B cell (primary cell): ENCODE measurements around the gene HOXD10. TPM values are rescaled to one million over a fixed set of nuclear protein-coding genes. Genes with fewer than 3 reads are reported as not detected.

Source experiments
- ATAC-seq: fragments of 200-7000 bp; cut with Tn5 transposase; one replicate; pipeline ENCODE4 v1.10.0; 2021; ENCODE audit warnings: low read depth, mild to moderate bottlenecking, moderate number of reproducible peaks, moderate library complexity
- CTCF ChIA-PET: fragments of 350-600 bp; sonication (Branson Sonifier 250); formaldehyde crosslinking; loops from one replicate; lab custom pipeline; 2021; ENCODE audit warnings: antibody characterized with exemption, inconsistent platforms; lab: Charles Lee
- POLR2A ChIA-PET: fragments of 350-600 bp; sonication (Branson Sonifier 250); formaldehyde crosslinking; loops from one replicate; lab custom pipeline; 2021; ENCODE audit warnings: antibody characterized with exemption; lab: Charles Lee
- DNase-seq: peaks from one replicate; pipeline ENCODE4 v3.0.0; 2013
- H2AFZ ChIP-seq: 2 replicates; pipeline ENCODE4 v1.6.1; 2012; ENCODE audit warnings: mild to moderate bottlenecking, low read depth, low read length; ENCODE audit not compliant: insufficient read depth, poor library complexity, severe bottlenecking
- H3K27ac ChIP-seq, 2 donors: 1 replicate in 1 of 2; 2 replicates in 1 of 2; pipeline ENCODE4 v1.5.1; 2012 to 2013; ENCODE audit warnings: low read length in 2 of 2, mild to moderate bottlenecking in 2 of 2, moderate library complexity in 1 of 2
- H3K27me3 ChIP-seq, 4 experiments: fragments of 200-600 bp in 1 of 4; sonication (generic) in 1 of 4; replicated peaks in 1 of 4; 1 replicate in 2 of 4; 2 replicates in 2 of 4; pipeline versions ENCODE4 v1.6.1 to v1.7.0; 2013 to 2016; ENCODE audit warnings: low read length in 3 of 4, mild to moderate bottlenecking in 2 of 4, mixed read lengths in 1 of 4, moderate library complexity in 1 of 4; ENCODE audit not compliant: insufficient read depth in 4 of 4, control insufficient read depth in 3 of 4; ENCODE audit errors: control extremely low read depth in 1 of 4
- H3K36me3 ChIP-seq, 2 experiments: replicated peaks in 1 of 2; 1 replicate in 1 of 2; 2 replicates in 1 of 2; pipeline versions ENCODE4 v1.6.1 to v1.7.1; 2013; ENCODE audit warnings: low read length in 1 of 2; ENCODE audit not compliant: insufficient read depth in 2 of 2, control insufficient read depth in 1 of 2; ENCODE audit errors: control extremely low read depth in 1 of 2, extremely low read depth in 1 of 2
- H3K4me1 ChIP-seq, 2 donors: fragments of 200-600 bp in 1 of 2; sonication (generic) in 1 of 2; 1 replicate in 1 of 2; 2 replicates in 1 of 2; pipeline versions ENCODE4 v1.5.1 to v1.6.1; 2013 to 2017; ENCODE audit warnings: low read length in 2 of 2; ENCODE audit not compliant: control insufficient read depth in 2 of 2, insufficient read depth in 2 of 2
- H3K4me2 ChIP-seq: replicated peaks from 2 replicates; pipeline ENCODE3; 2012; ENCODE audit warnings: mild to moderate bottlenecking, low read depth, low read length; ENCODE audit not compliant: poor library complexity, severe bottlenecking
- H3K4me3 ChIP-seq, 5 experiments: fragments of 200-600 bp in 1 of 5; sonication (generic) in 1 of 5; 1 replicate in 3 of 5; 2 replicates in 2 of 5; pipeline versions ENCODE4 v1.5.1 to v1.7.0; 2011 to 2016; ENCODE audit warnings: low read length in 4 of 5, mild to moderate bottlenecking in 4 of 5, low read depth in 2 of 5, control low read depth in 1 of 5, moderate library complexity in 1 of 5; ENCODE audit not compliant: insufficient read depth in 1 of 5; ENCODE audit errors: control extremely low read depth in 1 of 5, extremely low read depth in 1 of 5
- H3K79me2 ChIP-seq: fragments of 200-600 bp; sonication (generic); one replicate; pipeline ENCODE4 v1.6.0; 2016; ENCODE audit warnings: low read length; ENCODE audit not compliant: control insufficient read depth, insufficient read depth
- H3K9ac ChIP-seq: fragments of 200-600 bp; sonication (generic); 2 replicates; pipeline ENCODE4 v1.6.1; 2017; ENCODE audit warnings: mild to moderate bottlenecking, low read length, moderate library complexity
- H3K9me3 ChIP-seq, 3 donors: one replicate each; pipeline versions ENCODE4 v1.6.1 to v1.7.1; 2013; ENCODE audit warnings: low read length in 2 of 3; ENCODE audit not compliant: control insufficient read depth in 2 of 3, insufficient read depth in 1 of 3; ENCODE audit errors: control extremely low read depth in 1 of 3
- H4K20me1 ChIP-seq: 2 replicates; pipeline ENCODE4 v1.6.0; 2012; ENCODE audit warnings: mild to moderate bottlenecking, low read length; ENCODE audit not compliant: insufficient read depth, control insufficient read depth, poor library complexity, severe bottlenecking
- H3K27ac Mint-ChIP-seq: one replicate; pipeline ENCODE4 v1.8.0; 2021; ENCODE audit warnings: mixed read lengths
- H3K27me3 Mint-ChIP-seq: one replicate; pipeline ENCODE4 v1.8.0; 2021; ENCODE audit warnings: mixed read lengths
- H3K4me1 Mint-ChIP-seq: one replicate; pipeline ENCODE4 v1.8.0; 2021; ENCODE audit warnings: mixed read lengths
- H3K4me3 Mint-ChIP-seq: one replicate; pipeline ENCODE4 v1.8.0; 2021; ENCODE audit warnings: mixed read lengths
- H3K9me3 Mint-ChIP-seq: one replicate; pipeline ENCODE4 v1.8.0; 2022; ENCODE audit warnings: mixed read lengths; ENCODE audit not compliant: insufficient read depth
- CTCF ChIP-seq: fragments of 200-600 bp; IDR thresholded peaks from one replicate; pipeline ENCODE4 v1.8.0; 2022; ENCODE audit warnings: antibody characterized with exemption, mild to moderate bottlenecking
- EZH2 ChIP-seq: IDR thresholded peaks from 2 replicates; pipeline ENCODE4 v1.6.1; 2012; ENCODE audit warnings: borderline replicate concordance, low read depth, mild to moderate bottlenecking, moderate library complexity, low read length; ENCODE audit not compliant: insufficient read depth, poor library complexity, severe bottlenecking
- WGBS: methylation state at CpG from one replicate; pipeline ENCODE4 v1.1.5; 2013; ENCODE audit warnings: missing lambda C conversion rate; ENCODE audit not compliant: insufficient coverage; 5-methylcytosine and 5-hydroxymethylcytosine counted together
- intact Hi-C: fragments of 100-400 bp; cut with micrococcal nuclease; formaldehyde crosslinking; loops from one replicate; pipeline ENCODE4 v1.10.0; 2022
- polyA plus RNA-seq: library from polyadenylated mRNA; depleted of rRNA; stranded (reverse); fragments of >200 nt; gene quantifications from 2 replicates; pipeline ENCODE4 v1.2.3, GENCODE V29; 2012
- total RNA-seq, 2 donors: library from RNA; stranded (reverse); fragments of 120-200 nt in 1 of 2; gene quantifications; 1 replicate in 1 of 2; 2 replicates in 1 of 2; pipeline versions ENCODE4 v1.2.3 to v1.2.4, GENCODE V29; 2013 to 2022

HOXD10 gene
- total and polyA plus RNA-seq, 2 donors (not counting 1 experiment from before 2014, with no cell fraction given): not detected

DNA sequence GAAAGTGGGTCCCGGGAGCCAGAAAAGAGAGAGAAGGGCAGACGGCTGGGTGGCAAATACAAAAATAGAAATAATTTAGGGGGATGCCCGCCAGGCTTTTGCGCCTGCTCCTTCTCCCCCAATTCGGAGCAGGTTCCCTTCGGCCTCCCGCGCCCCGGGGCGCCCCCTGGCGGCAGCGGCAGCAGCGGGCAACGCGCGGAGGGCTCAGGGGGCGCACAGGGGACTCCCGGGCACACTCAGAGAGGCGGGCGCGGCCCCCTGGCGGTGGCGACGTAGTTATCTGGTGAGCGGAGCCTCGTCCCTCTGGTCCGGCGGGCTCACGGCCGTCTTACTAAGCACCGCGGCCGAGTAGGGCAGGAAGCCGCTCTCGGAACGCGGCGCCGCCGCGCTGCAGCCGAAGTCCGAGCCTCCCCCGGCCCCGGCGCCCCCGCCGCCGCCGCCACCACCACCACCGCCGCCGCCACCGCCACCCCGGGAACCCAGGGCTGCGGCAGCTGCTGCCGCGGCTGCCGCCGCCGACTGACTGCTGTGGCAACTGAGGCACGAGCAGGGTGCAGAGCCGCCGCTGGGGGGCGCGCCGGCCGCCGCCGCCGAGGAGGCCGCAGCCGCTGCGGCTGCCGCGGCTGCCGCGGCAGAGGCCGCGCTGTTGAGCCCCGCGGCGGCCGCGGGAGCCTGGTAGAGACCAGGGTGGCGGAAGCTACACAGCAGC, 36.6 kb upstream of the HOXD10 start:
- no peak for TF ChIP-seq EZH2
- TF ChIP-seq CTCF: peak; percentile 30
- Mint-ChIP-seq H3K27me3 (peaks cover 70% of the 10 kb centered on the region), H3K9me3 (peaks cover 3% of the 10 kb centered on the region), H3K4me1 (peaks cover 5% of the 10 kb centered on the region), H3K27ac (no peak overlapping the region), H3K4me3 (no peak overlapping the region)
- Histone ChIP-seq H2AFZ (no peak overlapping the region), H4K20me1 (no peaks in the 10 kb centered on the region), H3K4me1 (peaks cover 3 to 18% of the 10 kb centered on the region in 2 donors), H3K9me3 (peaks cover 7 to 61% (median 31%) of the 10 kb centered on the region in 3 donors), H3K79me2 (no peaks in the 10 kb centered on the region), H3K27me3 (peaks cover 0 to 86% (median 72%) of the 10 kb centered on the region in 4 experiments), H3K4me2 (peak overlapping the region; percentile 28), H3K9ac (no peak overlapping the region), H3K36me3 (no peaks in the 10 kb centered on the region), H3K27ac (no peak overlapping the region), H3K4me3 (no peak overlapping the region)
- POLR2A ChIA-PET: no interaction called here
- intact Hi-C loops: loop anchor here (5.0 kb wide), 1 partner anchor 52 kb away; no protein-coding TSS in a partner anchor
- CTCF ChIA-PET: interaction anchor here (1.4 kb wide), 1 partner anchor 47 kb away, joined by 5 read pairs; no protein-coding TSS in a partner anchor
- 5% methylated on average over 81 of the region's 86 CpGs for WGBS
- ATAC-seq: no peak
- no peak for DNase-seq
